ENCODE data around the gene FBLN2.

DNA sequence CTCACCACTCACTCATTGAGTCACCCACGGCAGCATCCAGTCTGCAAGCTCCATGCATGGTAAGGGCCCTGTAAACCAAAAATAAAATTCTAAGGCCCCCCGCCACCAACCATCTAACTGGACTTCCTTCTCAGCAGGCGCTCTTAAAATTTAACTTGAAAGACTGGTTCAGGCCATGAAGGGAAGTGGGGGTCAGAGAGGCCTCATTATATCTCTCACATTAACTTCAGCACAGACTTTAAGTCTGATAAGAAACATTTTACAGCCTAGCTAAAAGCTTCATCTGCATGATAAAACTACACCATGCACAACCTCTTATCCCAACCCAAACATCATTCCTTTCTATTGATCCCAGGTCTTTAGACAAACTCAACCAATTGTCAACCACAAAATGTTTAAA is 38.5 kb downstream of the FBLN2 start:
- TF ChIP-seq, protein P1, sequence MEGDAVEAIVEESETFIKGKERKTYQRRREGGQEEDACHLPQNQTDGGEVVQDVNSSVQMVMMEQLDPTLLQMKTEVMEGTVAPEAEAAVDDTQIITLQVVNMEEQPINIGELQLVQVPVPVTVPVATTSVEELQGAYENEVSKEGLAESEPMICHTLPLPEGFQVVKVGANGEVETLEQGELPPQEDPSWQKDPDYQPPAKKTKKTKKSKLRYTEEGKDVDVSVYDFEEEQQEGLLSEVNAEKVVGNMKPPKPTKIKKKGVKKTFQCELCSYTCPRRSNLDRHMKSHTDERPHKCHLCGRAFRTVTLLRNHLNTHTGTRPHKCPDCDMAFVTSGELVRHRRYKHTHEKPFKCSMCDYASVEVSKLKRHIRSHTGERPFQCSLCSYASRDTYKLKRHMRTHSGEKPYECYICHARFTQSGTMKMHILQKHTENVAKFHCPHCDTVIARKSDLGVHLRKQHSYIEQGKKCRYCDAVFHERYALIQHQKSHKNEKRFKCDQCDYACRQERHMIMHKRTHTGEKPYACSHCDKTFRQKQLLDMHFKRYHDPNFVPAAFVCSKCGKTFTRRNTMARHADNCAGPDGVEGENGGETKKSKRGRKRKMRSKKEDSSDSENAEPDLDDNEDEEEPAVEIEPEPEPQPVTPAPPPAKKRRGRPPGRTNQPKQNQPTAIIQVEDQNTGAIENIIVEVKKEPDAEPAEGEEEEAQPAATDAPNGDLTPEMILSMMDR (IDR thresholded peaks at IDR 0.05; ENCODE audit: borderline replicate concordance, extremely low read depth, low read length, poor library complexity, severe bottlenecking), result no peak
- TF ChIP-seq EZH2 (IDR thresholded peaks at IDR 0.05; ENCODE audit: borderline replicate concordance, low read depth, low read length, severe bottlenecking), result no peak
